SH-SY5Y (cell line): ENCODE measurements around the gene MYH6.

Source experiments
- GATA2 ChIP-seq: IDR thresholded peaks from 2 replicates; pipeline ENCODE4 v1.6.1; 2011; ENCODE audit warnings: mild to moderate bottlenecking, low read depth, low read length
- GATA3 ChIP-seq: IDR thresholded peaks from 2 replicates; pipeline ENCODE4 v1.6.1; 2011; ENCODE audit warnings: low read depth, mild to moderate bottlenecking, low read length, moderate library complexity

The MYH6 gene

GRCh38 chr14:23407516-23408306, at the start of gene MYH6:
TSS of gene MYH6 (minus strand) at chr14:23408273. CDS start at chr14:23407223, 1,050 bp downstream.
- TF ChIP-seq GATA2 (no peak), GATA3 (no peak)

GRCh38 chr14:23454445-23454856, 46.4 kb upstream of the MYH6 start:
- TF ChIP-seq GATA2 (no peak), GATA3 (no peak)

- TF ChIP-seq GATA2, result no peak
- TF ChIP-seq GATA3, result no peak
These were observed 44.2 kb upstream of the MYH6 start for GRCh38 chr14:23452237-23452636.

GRCh38 chr14:23450379-23450778, 42.3 kb upstream of the MYH6 start:
- no peak for TF ChIP-seq GATA3
- no peak for TF ChIP-seq GATA2

GRCh38 chr14:23449314-23449713, 41.2 kb upstream of the MYH6 start:
- TF ChIP-seq GATA3, result no peak
- TF ChIP-seq GATA2, result no peak

- no peak for TF ChIP-seq GATA3
- no peak for TF ChIP-seq GATA2
These were observed 39.6 kb upstream of the MYH6 start for GRCh38 chr14:23447361-23448350.

- TF ChIP-seq GATA2, result no peak
- no peak for TF ChIP-seq GATA3
These were observed 38.3 kb upstream of the MYH6 start for GRCh38 chr14:23446291-23446851.

- no peak for TF ChIP-seq GATA2
- no peak for TF ChIP-seq GATA3
These were observed 37.7 kb upstream of the MYH6 start for GRCh38 chr14:23445773-23446172.

- TF ChIP-seq GATA3 (no peak), GATA2 (no peak)
These were observed 36.2 kb upstream of the MYH6 start for GRCh38 chr14:23444314-23444713.

GRCh38 chr14:23443881-23444280, 35.8 kb upstream of the MYH6 start:
- no peak for TF ChIP-seq GATA3
- no peak for TF ChIP-seq GATA2

- TF ChIP-seq GATA3 (no peak), GATA2 (no peak)
These were observed 35.3 kb upstream of the MYH6 start for GRCh38 chr14:23443411-23443812.

- TF ChIP-seq GATA3, result no peak
- TF ChIP-seq GATA2, result no peak
These were observed 34.8 kb upstream of the MYH6 start for GRCh38 chr14:23442721-23443356.

- no peak for TF ChIP-seq GATA3
- no peak for TF ChIP-seq GATA2
These were observed 33.0 kb upstream of the MYH6 start for GRCh38 chr14:23441076-23441475.
